Non-pigmented ciliary epithelial cell (primary cell): ENCODE measurements around the gene CRY2.

Source experiments
- DNase-seq: peaks from one replicate; pipeline ENCODE4 v3.0.0-alpha.2; 2010; ENCODE audit warnings: low read depth

CRY2 gene

GRCh38 chr11:45848654-45849081 is 1.4 kb downstream of the CRY2 start:
- DNase-seq, result no peak

- DNase-seq, result no peak
Observed at GRCh38 chr11:45850446-45850845, 3.2 kb downstream of the CRY2 start.

- DNase-seq, result no peak
Observed at GRCh38 chr11:45851228-45851627, 4.0 kb downstream of the CRY2 start.

GRCh38 chr11:45852018-45852711 is 4.9 kb downstream of the CRY2 start:
- no peak for DNase-seq

- DNase-seq, result no peak
Observed at GRCh38 chr11:45852712-45853101, 5.4 kb downstream of the CRY2 start.

- DNase-seq, result no peak
Observed at GRCh38 chr11:45853332-45854219, 6.3 kb downstream of the CRY2 start.

- DNase-seq, result no peak
Observed at GRCh38 chr11:45855308-45855707, 8.0 kb downstream of the CRY2 start.

GRCh38 chr11:45856044-45856468 is 8.8 kb downstream of the CRY2 start:
- DNase-seq, result no peak

GRCh38 chr11:45857961-45858474 is 10.7 kb downstream of the CRY2 start:
- peak; percentile 57 for DNase-seq

- DNase-seq, result no peak
Observed at GRCh38 chr11:45858751-45859398, 11.6 kb downstream of the CRY2 start.

GRCh38 chr11:45859661-45860140 is 12.4 kb downstream of the CRY2 start:
- peak; percentile 69 for DNase-seq

GRCh38 chr11:45860348-45860747 is 13.1 kb downstream of the CRY2 start:
- DNase-seq, result no peak

- no peak for DNase-seq
Observed at GRCh38 chr11:45860764-45861510, 13.7 kb downstream of the CRY2 start.

GRCh38 chr11:45864041-45864440 is 16.8 kb downstream of the CRY2 start:
- no peak for DNase-seq

GRCh38 chr11:45869551-45869950 is 22.3 kb downstream of the CRY2 start:
- DNase-seq, result no peak

- no peak for DNase-seq
Observed at GRCh38 chr11:45870706-45871105, 23.4 kb downstream of the CRY2 start.

GRCh38 chr11:45871638-45872037 is 24.4 kb downstream of the CRY2 start:
- DNase-seq, result no peak

- peak; percentile 86 for DNase-seq
Observed at GRCh38 chr11:45872651-45873356, 25.5 kb downstream of the CRY2 start.

GRCh38 chr11:45876401-45876800 is 29.1 kb downstream of the CRY2 start:
- no peak for DNase-seq

GRCh38 chr11:45877221-45877620 is 29.9 kb downstream of the CRY2 start:
- no peak for DNase-seq

- DNase-seq, result no peak
Observed at GRCh38 chr11:45877845-45878244, 30.6 kb downstream of the CRY2 start.
